Loucy (cell line): ENCODE data around the gene EPG5.

ENCODE experiments used
- H2AFZ ChIP-seq: fragments of 200-600 bp; sonication (generic); 2 replicates; pipeline ENCODE4 v1.6.0; 2016; ENCODE audit warnings: antibody characterized with exemption, mild to moderate bottlenecking, low read length, moderate library complexity
- H3F3A ChIP-seq: fragments of 200-600 bp; 2 replicates; pipeline ENCODE4 v1.6.0; 2016; ENCODE audit warnings: antibody characterized with exemption, low read depth, mild to moderate bottlenecking
- H3K27me3 ChIP-seq: fragments of 200-600 bp; sonication (generic); 2 replicates; pipeline ENCODE4 v1.6.1; 2014; ENCODE audit warnings: low read length, mild to moderate bottlenecking; ENCODE audit not compliant: insufficient read depth, poor library complexity, severe bottlenecking
- H3K36me3 ChIP-seq: fragments of 200-600 bp; sonication (generic); 2 replicates; pipeline ENCODE4 v1.6.1; 2016; ENCODE audit warnings: low read length; ENCODE audit not compliant: insufficient read depth
- H3K4me1 ChIP-seq: fragments of 200-600 bp; sonication (generic); 2 replicates; pipeline ENCODE4 v1.5.1; 2014; ENCODE audit warnings: low read length, mild to moderate bottlenecking; ENCODE audit not compliant: insufficient read depth, poor library complexity, severe bottlenecking
- H3K4me2 ChIP-seq: fragments of 200-600 bp; sonication (generic); 2 replicates; pipeline ENCODE4 v1.6.0; 2014; ENCODE audit warnings: antibody characterized with exemption, low read length, low read depth, mild to moderate bottlenecking; ENCODE audit not compliant: poor library complexity, severe bottlenecking
- H3K4me3 ChIP-seq: fragments of 200-600 bp; sonication (generic); 2 replicates; pipeline ENCODE4 v1.5.1; 2014; ENCODE audit warnings: low read length, mild to moderate bottlenecking, mixed read lengths; ENCODE audit not compliant: poor library complexity, severe bottlenecking
- H3K79me2 ChIP-seq: fragments of 200-600 bp; sonication (generic); 2 replicates; pipeline ENCODE4 v1.6.1; 2014; ENCODE audit warnings: low read length; ENCODE audit not compliant: insufficient read depth
- H3K9ac ChIP-seq: fragments of 200-600 bp; sonication (generic); 2 replicates; pipeline ENCODE4 v1.6.0; 2014; ENCODE audit warnings: mild to moderate bottlenecking, low read depth, low read length, moderate library complexity; ENCODE audit not compliant: poor library complexity, severe bottlenecking
- H3K9me2 ChIP-seq: fragments of 200-600 bp; sonication (generic); replicated peaks from 2 replicates; pipeline ENCODE4 v1.6.1; 2016; ENCODE audit warnings: low read depth, low read length, mixed read lengths
- H3K9me3 ChIP-seq: fragments of 200-600 bp; sonication (generic); 2 replicates; pipeline ENCODE4 v1.6.1; 2014; ENCODE audit warnings: mild to moderate bottlenecking, antibody characterized with exemption, low read length, low read depth; ENCODE audit not compliant: insufficient read depth
- H4K20me1 ChIP-seq: fragments of 200-600 bp; sonication (generic); 2 replicates; pipeline ENCODE4 v1.6.0; 2014; ENCODE audit warnings: antibody characterized with exemption, low read length, mild to moderate bottlenecking; ENCODE audit not compliant: insufficient read depth, poor library complexity, severe bottlenecking
- EZH2phosphoT487 ChIP-seq: fragments of 200-600 bp; IDR thresholded peaks from 2 replicates; pipeline ENCODE4 v1.6.1; 2018; ENCODE audit warnings: antibody characterized with exemption, mild to moderate bottlenecking, moderate library complexity, borderline replicate concordance
- TF ChIP-seq, protein P1 (sequence below): fragments of 200-600 bp; sonication (generic); conservative IDR thresholded peaks from 2 replicates; pipeline ENCODE4 v1.5.1; 2014; ENCODE audit warnings: mild to moderate bottlenecking, antibody characterized with exemption, low read length

The EPG5 gene

GRCh38 chr18:45874491-45875184 is 92.5 kb downstream of the EPG5 start:
- Histone ChIP-seq H2AFZ (no peak overlapping the region), H3K9ac (no peak overlapping the region), H3K9me2 (no peaks in the 10 kb centered on the region), H3K79me2 (no peaks in the 10 kb centered on the region), H3K4me3 (no peak overlapping the region), H3K9me3 (peaks cover 6% of the 10 kb centered on the region; the same call in 1 of the 2 replicates), H3K36me3 (peaks cover 83% of the 10 kb centered on the region), H3K27me3 (no peaks in the 10 kb centered on the region), H3K4me2 (no peak overlapping the region), H3K4me1 (no peaks in the 10 kb centered on the region), H4K20me1 (no peaks in the 10 kb centered on the region), H3F3A (no peaks in the 10 kb centered on the region)
- no peak for TF ChIP-seq EZH2phosphoT487
- TF ChIP-seq, protein P1, sequence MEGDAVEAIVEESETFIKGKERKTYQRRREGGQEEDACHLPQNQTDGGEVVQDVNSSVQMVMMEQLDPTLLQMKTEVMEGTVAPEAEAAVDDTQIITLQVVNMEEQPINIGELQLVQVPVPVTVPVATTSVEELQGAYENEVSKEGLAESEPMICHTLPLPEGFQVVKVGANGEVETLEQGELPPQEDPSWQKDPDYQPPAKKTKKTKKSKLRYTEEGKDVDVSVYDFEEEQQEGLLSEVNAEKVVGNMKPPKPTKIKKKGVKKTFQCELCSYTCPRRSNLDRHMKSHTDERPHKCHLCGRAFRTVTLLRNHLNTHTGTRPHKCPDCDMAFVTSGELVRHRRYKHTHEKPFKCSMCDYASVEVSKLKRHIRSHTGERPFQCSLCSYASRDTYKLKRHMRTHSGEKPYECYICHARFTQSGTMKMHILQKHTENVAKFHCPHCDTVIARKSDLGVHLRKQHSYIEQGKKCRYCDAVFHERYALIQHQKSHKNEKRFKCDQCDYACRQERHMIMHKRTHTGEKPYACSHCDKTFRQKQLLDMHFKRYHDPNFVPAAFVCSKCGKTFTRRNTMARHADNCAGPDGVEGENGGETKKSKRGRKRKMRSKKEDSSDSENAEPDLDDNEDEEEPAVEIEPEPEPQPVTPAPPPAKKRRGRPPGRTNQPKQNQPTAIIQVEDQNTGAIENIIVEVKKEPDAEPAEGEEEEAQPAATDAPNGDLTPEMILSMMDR = no peak

GRCh38 chr18:45871431-45872084 is 95.6 kb downstream of the EPG5 start:
- Histone ChIP-seq H4K20me1 (no peaks in the 10 kb centered on the region), H3K9ac (no peak overlapping the region), H3K4me3 (no peak overlapping the region), H3K4me1 (no peaks in the 10 kb centered on the region), H2AFZ (no peak overlapping the region), H3K9me3 (peaks cover 6% of the 10 kb centered on the region; the same call in 1 of the 2 replicates), H3F3A (no peaks in the 10 kb centered on the region), H3K36me3 (peaks cover 79% of the 10 kb centered on the region), H3K27me3 (no peaks in the 10 kb centered on the region), H3K9me2 (no peaks in the 10 kb centered on the region), H3K79me2 (no peaks in the 10 kb centered on the region), H3K4me2 (no peak overlapping the region)
- no peak for TF ChIP-seq EZH2phosphoT487
- TF ChIP-seq, protein P1 = no peak

DNA sequence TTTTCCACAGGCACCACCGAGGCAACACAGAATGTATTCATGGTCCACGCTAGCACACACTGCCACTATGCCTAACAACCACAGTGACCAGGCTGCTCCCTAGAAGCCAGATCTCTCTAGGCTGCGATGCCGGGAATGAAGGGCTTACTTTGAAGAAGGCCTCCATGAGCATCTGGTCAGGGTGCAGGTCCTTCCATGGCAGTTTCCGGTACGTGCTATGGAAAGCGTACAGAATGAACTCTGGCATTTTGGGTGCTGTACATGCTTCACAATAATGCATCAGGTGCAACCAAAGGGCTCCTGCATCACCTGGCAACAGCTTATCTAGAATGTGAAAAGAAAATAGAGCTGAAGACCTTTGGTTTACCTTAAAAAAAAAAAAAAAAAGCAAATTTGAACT is 96.7 kb downstream of the EPG5 start:
- no peaks in the 10 kb centered on the region for H4K20me1 ChIP-seq
- TF ChIP-seq, protein P1 = no peak
- no peak for TF ChIP-seq EZH2phosphoT487
- H3K36me3 ChIP-seq = peaks cover 75% of the 10 kb centered on the region
- H3K27me3 ChIP-seq = no peaks in the 10 kb centered on the region
- no peak overlapping the region for H3K9ac ChIP-seq
- no peak overlapping the region for H3K4me2 ChIP-seq
- no peaks in the 10 kb centered on the region for H3F3A ChIP-seq
- peaks cover 4% of the 10 kb centered on the region; the same call in 1 of the 2 replicates for H3K9me3 ChIP-seq
- no peaks in the 10 kb centered on the region for H3K9me2 ChIP-seq
- no peak overlapping the region for H3K4me3 ChIP-seq
- no peak overlapping the region for H2AFZ ChIP-seq
- H3K4me1 ChIP-seq = no peaks in the 10 kb centered on the region
- no peaks in the 10 kb centered on the region for H3K79me2 ChIP-seq
